Prostate gland (tissue), 2 donors: ENCODE measurements around the gene NDFIP2. TPM values are rescaled to one million over a fixed set of nuclear protein-coding genes. Genes with fewer than 3 reads are reported as not detected.

Source experiments
- DNase-seq: peaks from one replicate; pipeline ENCODE4 v3.0.0-alpha.2; 2019; ENCODE audit warnings: low spot score
- H3K27ac ChIP-seq, 2 donors: fragments of 200-600 bp; sonication (generic); 2 replicates each; pipeline ENCODE4 v1.5.1; 2017 to 2019
- H3K27me3 ChIP-seq: fragments of 200-600 bp; sonication (generic); replicated peaks from 2 replicates; pipeline ENCODE4 v1.5.1; 2019; ENCODE audit not compliant: insufficient read depth
- H3K36me3 ChIP-seq, 2 donors: fragments of 200-600 bp; sonication (generic); 1 replicate in 1 of 2; 2 replicates in 1 of 2; pipeline versions ENCODE4 v1.5.1 to v1.8.1; 2017 to 2019
- H3K4me1 ChIP-seq: fragments of 200-600 bp; sonication (generic); replicated peaks from 2 replicates; pipeline ENCODE4 v1.5.1; 2019
- H3K4me3 ChIP-seq, 2 donors: fragments of 200-600 bp; sonication (generic); 2 replicates each; pipeline ENCODE4 v1.5.1; 2017 to 2019
- H3K9me3 ChIP-seq: fragments of 200-600 bp; sonication (generic); 2 replicates; pipeline ENCODE4 v1.5.1; 2017
- CTCF ChIP-seq, 4 experiments: fragments of 200-600 bp in 2 of 4; fragments of 450-650 bp in 2 of 4; sonication (generic) in 2 of 4; IDR thresholded peaks; 1 replicate in 3 of 4; 2 replicates in 1 of 4; pipeline ENCODE4 v1.5.1; 2016 to 2019; ENCODE audit warnings: antibody characterized with exemption in 4 of 4, mild to moderate bottlenecking in 2 of 4, moderate library complexity in 2 of 4
- POLR2A ChIP-seq: fragments of 450-650 bp; IDR thresholded peaks from one replicate; pipeline ENCODE4 v1.6.1; 2016; ENCODE audit warnings: antibody characterized with exemption, mild to moderate bottlenecking
- POLR2AphosphoS5 ChIP-seq: sonication (generic); formaldehyde crosslinking; IDR thresholded peaks from one replicate; pipeline ENCODE4 v1.6.1; 2017; ENCODE audit warnings: antibody characterized with exemption
- WGBS: methylation state at CpG from one replicate; pipeline ENCODE4 v1.1.5; 2018; 5-methylcytosine and 5-hydroxymethylcytosine counted together
- intact Hi-C: fragments of 100-400 bp; cut with DNase I; formaldehyde crosslinking; loops from one replicate; pipeline ENCODE4 v1.14.2; 2022
- total RNA-seq, 2 donors: library from RNA; depleted of rRNA; stranded (reverse); fragments of >200 nt; gene quantifications; one replicate each; pipeline ENCODE4 v1.1.0, GENCODE V29; 2016

NDFIP2 gene
- total RNA-seq, 2 donors from 2014 or later = 22.2 to 30.8 TPM

- 77% methylated on average over 4 of the region's 4 CpGs for WGBS
- Histone ChIP-seq H3K4me1 (no peaks in the 10 kb centered on the region), H3K36me3 (no peaks in the 10 kb centered on the region), H3K4me3 (no peak overlapping the region), H3K27me3 (no peaks in the 10 kb centered on the region), H3K9me3 (no peaks in the 10 kb centered on the region), H3K27ac (no peak overlapping the region)
- TF ChIP-seq POLR2A = no peak
- no peak for TF ChIP-seq CTCF (IDR thresholded peaks at IDR 0.05)
- no peak for TF ChIP-seq POLR2AphosphoS5
- no peak for DNase-seq
- intact Hi-C loops = no loop called here
Observed at GRCh38 chr13:79447141-79447540, 33.8 kb upstream of the NDFIP2 start.

GRCh38 chr13:79447741-79448140 lies 33.2 kb upstream of the NDFIP2 start:
- 80% methylated on average over 2 of the region's 2 CpGs for WGBS
- TF ChIP-seq POLR2A (no peak), POLR2AphosphoS5 (no peak), CTCF (IDR thresholded peaks at IDR 0.05) (no peak)

GRCh38 chr13:79448413-79448812 lies 32.5 kb upstream of the NDFIP2 start:
- TF ChIP-seq POLR2A = no peak
- TF ChIP-seq CTCF (IDR thresholded peaks at IDR 0.05) = no peak
- no peak for TF ChIP-seq POLR2AphosphoS5
- no peak overlapping the region for H3K27ac ChIP-seq
- H3K27me3 ChIP-seq = no peaks in the 10 kb centered on the region
- H3K4me1 ChIP-seq = no peaks in the 10 kb centered on the region
- 76% methylated on average over 1 of the region's 1 CpG for WGBS
- no peak overlapping the region for H3K4me3 ChIP-seq
- no peaks in the 10 kb centered on the region for H3K36me3 ChIP-seq
- DNase-seq = no peak
- intact Hi-C loops = no loop called here
- H3K9me3 ChIP-seq = no peaks in the 10 kb centered on the region

More at GRCh38 chr13:79447741-79448140, 33.2 kb upstream of the NDFIP2 start:
- no peak for DNase-seq
- Histone ChIP-seq H3K4me3 (no peak overlapping the region), H3K36me3 (no peaks in the 10 kb centered on the region), H3K27ac (no peak overlapping the region), H3K9me3 (no peaks in the 10 kb centered on the region), H3K27me3 (no peaks in the 10 kb centered on the region), H3K4me1 (no peaks in the 10 kb centered on the region)
- intact Hi-C loops = no loop called here

GRCh38 chr13:79450110-79450509 lies 30.8 kb upstream of the NDFIP2 start:
- 94% methylated on average over 4 of the region's 4 CpGs for WGBS
- no peaks in the 10 kb centered on the region for H3K27me3 ChIP-seq
- no peaks in the 10 kb centered on the region for H3K9me3 ChIP-seq
- H3K4me3 ChIP-seq = no peak overlapping the region
- no peaks in the 10 kb centered on the region for H3K36me3 ChIP-seq
- no peaks in the 10 kb centered on the region for H3K4me1 ChIP-seq
- intact Hi-C loops = no loop called here
- no peak overlapping the region for H3K27ac ChIP-seq
- TF ChIP-seq POLR2A (no peak), CTCF (IDR thresholded peaks at IDR 0.05) (no peak), POLR2AphosphoS5 (no peak)
- DNase-seq = no peak

GRCh38 chr13:79451500-79451962 lies 29.4 kb upstream of the NDFIP2 start:
- intact Hi-C loops = no loop called here
- H3K36me3 ChIP-seq = no peaks in the 10 kb centered on the region
- no peaks in the 10 kb centered on the region for H3K27me3 ChIP-seq
- no peak overlapping the region for H3K4me3 ChIP-seq
- no peak overlapping the region for H3K27ac ChIP-seq
- 46% methylated on average over 3 of the region's 3 CpGs for WGBS
- no peaks in the 10 kb centered on the region for H3K4me1 ChIP-seq
- TF ChIP-seq CTCF (IDR thresholded peaks at IDR 0.05) (no peak), POLR2AphosphoS5 (no peak), POLR2A (no peak)
- H3K9me3 ChIP-seq = no peaks in the 10 kb centered on the region
- no peak for DNase-seq
